IMR-90 (cell line): ENCODE data around the gene TMEM139.

Source experiments
- CEBPB ChIP-seq: IDR thresholded peaks from 2 replicates; pipeline ENCODE4 v1.6.1; 2012; ENCODE audit warnings: low read depth, low read length, improper control_type of control experiment
- FOS ChIP-seq: fragments of 150-350 bp; IDR thresholded peaks from 2 replicates; pipeline ENCODE4 v1.6.1; 2016; ENCODE audit warnings: low read depth, low read length
- MAFK ChIP-seq: IDR thresholded peaks from 2 replicates; pipeline ENCODE4 v1.6.1; 2012; ENCODE audit warnings: low read depth, low read length, improper control_type of control experiment
- MXI1 ChIP-seq: IDR thresholded peaks from 2 replicates; pipeline ENCODE4 v1.6.1; 2012; ENCODE audit warnings: low read depth, mild to moderate bottlenecking, low read length, moderate library complexity, borderline replicate concordance
- POLR2A ChIP-seq: IDR thresholded peaks from 2 replicates; pipeline ENCODE4 v1.6.1; 2012; ENCODE audit warnings: mild to moderate bottlenecking, low read depth, low read length
- RAD21 ChIP-seq: IDR thresholded peaks from 2 replicates; pipeline ENCODE4 v1.6.1; 2012; ENCODE audit warnings: low read length, improper control_type of control experiment
- SMC3 ChIP-seq: fragments of 150-350 bp; IDR thresholded peaks from 2 replicates; pipeline ENCODE4 v1.6.1; 2016; ENCODE audit warnings: low read depth, mild to moderate bottlenecking, antibody characterized with exemption, low read length, moderate library complexity
- TF ChIP-seq, protein P1 (sequence below): conservative IDR thresholded peaks from 2 replicates; pipeline ENCODE4 v1.5.1; 2012; ENCODE audit warnings: mild to moderate bottlenecking, low read depth, low read length, improper control_type of control experiment

- TF ChIP-seq MAFK (no peak), POLR2A (no peak), CEBPB (no peak), SMC3 (no peak), MXI1 (no peak), FOS (no peak), RAD21 (no peak)
- TF ChIP-seq, protein P1, sequence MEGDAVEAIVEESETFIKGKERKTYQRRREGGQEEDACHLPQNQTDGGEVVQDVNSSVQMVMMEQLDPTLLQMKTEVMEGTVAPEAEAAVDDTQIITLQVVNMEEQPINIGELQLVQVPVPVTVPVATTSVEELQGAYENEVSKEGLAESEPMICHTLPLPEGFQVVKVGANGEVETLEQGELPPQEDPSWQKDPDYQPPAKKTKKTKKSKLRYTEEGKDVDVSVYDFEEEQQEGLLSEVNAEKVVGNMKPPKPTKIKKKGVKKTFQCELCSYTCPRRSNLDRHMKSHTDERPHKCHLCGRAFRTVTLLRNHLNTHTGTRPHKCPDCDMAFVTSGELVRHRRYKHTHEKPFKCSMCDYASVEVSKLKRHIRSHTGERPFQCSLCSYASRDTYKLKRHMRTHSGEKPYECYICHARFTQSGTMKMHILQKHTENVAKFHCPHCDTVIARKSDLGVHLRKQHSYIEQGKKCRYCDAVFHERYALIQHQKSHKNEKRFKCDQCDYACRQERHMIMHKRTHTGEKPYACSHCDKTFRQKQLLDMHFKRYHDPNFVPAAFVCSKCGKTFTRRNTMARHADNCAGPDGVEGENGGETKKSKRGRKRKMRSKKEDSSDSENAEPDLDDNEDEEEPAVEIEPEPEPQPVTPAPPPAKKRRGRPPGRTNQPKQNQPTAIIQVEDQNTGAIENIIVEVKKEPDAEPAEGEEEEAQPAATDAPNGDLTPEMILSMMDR = no peak
These were observed 46.3 kb upstream of the TMEM139 start for GRCh38 chr7:143238289-143238980.
